H1 (cell line): ENCODE data around the gene SPATA13. TPM values are rescaled to one million over a fixed set of nuclear protein-coding genes. Genes with fewer than 3 reads are reported as not detected.

ENCODE experiments used
- polyA plus RNA-seq, 7 experiments: library from polyadenylated mRNA; depleted of rRNA in 3 of 7; stranded (reverse) in 5 of 7; unstranded in 2 of 7; fragments of >200 nt in 5 of 7; fragments of 200-250 nt in 2 of 7; gene quantifications; 1 replicate in 5 of 7; 2 replicates in 1 of 7; 4 replicates in 1 of 7; pipeline versions ENCODE4 v1.2.1 to v1.2.3, GENCODE V29; 2011 to 2013; ENCODE audit warnings: missing spikeins in 2 of 7, mixed read lengths in 2 of 7
- total RNA-seq: library from RNA; stranded (reverse); fragmentation: NEBNext Ultra II Directional; extraction: Animal tissue kit (Norgen Biotek cat#: 25700); gene quantifications from 2 replicates; pipeline ENCODE4 v1.2.1, GENCODE V29; 2021
- TF ChIP-seq, protein P1 (sequence below), 3 experiments: IDR thresholded peaks; 1 replicate in 2 of 3; 2 replicates in 1 of 3; pipeline versions ENCODE4 v1.5.1 to v1.6.1; 2011; ENCODE audit warnings: low read length in 3 of 3, mild to moderate bottlenecking in 3 of 3, inconsistent platforms in 2 of 3, low read depth in 1 of 3, moderate library complexity in 1 of 3; ENCODE audit not compliant: insufficient read depth in 1 of 3; ENCODE audit errors: control extremely low read depth in 1 of 3

Gene SPATA13
- total and polyA plus RNA-seq, 2 of the 8 experiments (the other 6 are each of a cell fraction or from before 2014, with no cell fraction given), result 12.6 to 30.9 TPM

DNA sequence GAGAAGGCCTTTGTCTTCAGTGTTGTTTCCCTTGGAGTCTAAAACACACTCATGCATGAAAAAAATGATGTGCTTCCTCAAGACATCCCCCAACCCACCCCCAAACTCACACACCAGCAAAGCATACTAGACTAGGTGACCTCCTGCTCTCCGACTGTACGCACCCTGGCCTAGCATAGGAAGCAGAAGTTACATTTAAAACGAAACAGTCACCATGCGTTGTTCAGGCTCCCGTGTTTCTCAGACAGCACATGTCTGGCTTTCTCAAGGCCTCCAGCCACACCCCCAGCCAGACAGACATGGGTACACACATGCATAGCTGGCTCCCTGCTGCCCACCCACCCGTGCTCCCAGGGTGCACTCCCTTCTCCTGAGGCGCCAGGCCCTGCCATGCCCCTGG is 120.2 kb downstream of the SPATA13 start (continued):
- TF ChIP-seq, protein P1, sequence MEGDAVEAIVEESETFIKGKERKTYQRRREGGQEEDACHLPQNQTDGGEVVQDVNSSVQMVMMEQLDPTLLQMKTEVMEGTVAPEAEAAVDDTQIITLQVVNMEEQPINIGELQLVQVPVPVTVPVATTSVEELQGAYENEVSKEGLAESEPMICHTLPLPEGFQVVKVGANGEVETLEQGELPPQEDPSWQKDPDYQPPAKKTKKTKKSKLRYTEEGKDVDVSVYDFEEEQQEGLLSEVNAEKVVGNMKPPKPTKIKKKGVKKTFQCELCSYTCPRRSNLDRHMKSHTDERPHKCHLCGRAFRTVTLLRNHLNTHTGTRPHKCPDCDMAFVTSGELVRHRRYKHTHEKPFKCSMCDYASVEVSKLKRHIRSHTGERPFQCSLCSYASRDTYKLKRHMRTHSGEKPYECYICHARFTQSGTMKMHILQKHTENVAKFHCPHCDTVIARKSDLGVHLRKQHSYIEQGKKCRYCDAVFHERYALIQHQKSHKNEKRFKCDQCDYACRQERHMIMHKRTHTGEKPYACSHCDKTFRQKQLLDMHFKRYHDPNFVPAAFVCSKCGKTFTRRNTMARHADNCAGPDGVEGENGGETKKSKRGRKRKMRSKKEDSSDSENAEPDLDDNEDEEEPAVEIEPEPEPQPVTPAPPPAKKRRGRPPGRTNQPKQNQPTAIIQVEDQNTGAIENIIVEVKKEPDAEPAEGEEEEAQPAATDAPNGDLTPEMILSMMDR (IDR thresholded peaks at IDR 0.05; ENCODE audit: control extremely low read depth in 1 of 3, insufficient read depth in 1 of 3, low read depth in 1 of 3, low read length in 3 of 3), result no peak
